ENCODE results near the gene GLRX.

Gene GLRX

GRCh38 chr5:95788493-95788892, 34.0 kb downstream of the GLRX start:
- TF ChIP-seq ZBTB7A (IDR thresholded peaks at IDR 0.05; ENCODE audit: low read depth), result no peak
- TF ChIP-seq YY1 (IDR thresholded peaks at IDR 0.05; ENCODE audit: low read depth), result no peak
- no peak for TF ChIP-seq TAF1 (IDR thresholded peaks at IDR 0.05; ENCODE audit: low read depth)
- TF ChIP-seq NFIC (IDR thresholded peaks at IDR 0.05), result no peak
- no peak for TF ChIP-seq CREB1 (IDR thresholded peaks at IDR 0.05; ENCODE audit: low read depth)
- TF ChIP-seq MAX (IDR thresholded peaks at IDR 0.05), result no peak
- no peak for TF ChIP-seq FOXM1 (IDR thresholded peaks at IDR 0.05; ENCODE audit: borderline replicate concordance, low read depth)
- no peak for TF ChIP-seq RAD21 (IDR thresholded peaks at IDR 0.05; ENCODE audit: low read depth)
- TF ChIP-seq EP300 (IDR thresholded peaks at IDR 0.05; ENCODE audit: borderline replicate concordance), result no peak
- no peak for TF ChIP-seq EGR1 (IDR thresholded peaks at IDR 0.05)

- TF ChIP-seq NFIC (IDR thresholded peaks at IDR 0.05) (no peak), CEBPB (IDR thresholded peaks at IDR 0.05) (no peak), YY1 (IDR thresholded peaks at IDR 0.05; ENCODE audit: low read depth) (no peak), REST (IDR thresholded peaks at IDR 0.05; ENCODE audit: low read depth) (no peak), RAD21 (IDR thresholded peaks at IDR 0.05; ENCODE audit: low read depth) (no peak), MAX (IDR thresholded peaks at IDR 0.05) (no peak), CREB1 (IDR thresholded peaks at IDR 0.05; ENCODE audit: low read depth) (no peak), TAF1 (IDR thresholded peaks at IDR 0.05; ENCODE audit: low read depth) (no peak), ZBTB7A (IDR thresholded peaks at IDR 0.05; ENCODE audit: low read depth) (no peak)
Measured at GRCh38 chr5:95786821-95787418, 35.6 kb downstream of the GLRX start.

- TF ChIP-seq REST (IDR thresholded peaks at IDR 0.05; ENCODE audit: low read depth) (no peak), CREB1 (IDR thresholded peaks at IDR 0.05; ENCODE audit: low read depth) (no peak), YY1 (IDR thresholded peaks at IDR 0.05; ENCODE audit: low read depth) (no peak), RAD21 (IDR thresholded peaks at IDR 0.05; ENCODE audit: low read depth) (no peak), TAF1 (IDR thresholded peaks at IDR 0.05; ENCODE audit: low read depth) (no peak)
Measured at GRCh38 chr5:95784514-95785302, 37.8 kb downstream of the GLRX start.

- TF ChIP-seq TEAD4 (IDR thresholded peaks at IDR 0.05), result no peak
- TF ChIP-seq YY1 (IDR thresholded peaks at IDR 0.05; ENCODE audit: low read depth), result no peak
- TF ChIP-seq CREB1 (IDR thresholded peaks at IDR 0.05; ENCODE audit: low read depth), result no peak
- no peak for TF ChIP-seq NFIC (IDR thresholded peaks at IDR 0.05)
- TF ChIP-seq MAX (IDR thresholded peaks at IDR 0.05), result no peak
- no peak for TF ChIP-seq FOXM1 (IDR thresholded peaks at IDR 0.05; ENCODE audit: borderline replicate concordance, low read depth)
- no peak for TF ChIP-seq ZBTB7A (IDR thresholded peaks at IDR 0.05; ENCODE audit: low read depth)
Measured at GRCh38 chr5:95783661-95784060, 38.9 kb downstream of the GLRX start.

GRCh38 chr5:95782181-95782580, 40.3 kb downstream of the GLRX start:
- TF ChIP-seq REST (IDR thresholded peaks at IDR 0.05; ENCODE audit: low read depth) (no peak), FOXM1 (IDR thresholded peaks at IDR 0.05; ENCODE audit: borderline replicate concordance, low read depth) (no peak), EGR1 (IDR thresholded peaks at IDR 0.05) (no peak), USF1 (IDR thresholded peaks at IDR 0.05) (no peak), EP300 (IDR thresholded peaks at IDR 0.05; ENCODE audit: borderline replicate concordance) (no peak), YY1 (IDR thresholded peaks at IDR 0.05; ENCODE audit: low read depth) (no peak), TAF1 (IDR thresholded peaks at IDR 0.05; ENCODE audit: low read depth) (no peak), ZBTB7A (IDR thresholded peaks at IDR 0.05; ENCODE audit: low read depth) (no peak), RAD21 (IDR thresholded peaks at IDR 0.05; ENCODE audit: low read depth) (no peak), TEAD4 (IDR thresholded peaks at IDR 0.05) (no peak), MAX (IDR thresholded peaks at IDR 0.05) (no peak), CREB1 (IDR thresholded peaks at IDR 0.05; ENCODE audit: low read depth) (no peak)
